GM21786 (cell line): Measurements from ENCODE around the gene FXR1.
A peak's percentile ranks its signal among the peaks of the same experiment; 100 is the strongest.
"Not testable (repeated sequence)": the region's sequence is repeated elsewhere in the genome, so short reads cannot be mapped to it uniquely, and the experiment has no call there.

ENCODE experiments used
- ATAC-seq: cut with Tn5 transposase; IDR thresholded peaks from one replicate; pipeline ENCODE4 v1.9.1; 2021; ENCODE audit not compliant: unreplicated experiment

Gene FXR1

GRCh38 chr3:180932819-180933218, 20.3 kb downstream of the FXR1 start:
- no peak for ATAC-seq

DNA sequence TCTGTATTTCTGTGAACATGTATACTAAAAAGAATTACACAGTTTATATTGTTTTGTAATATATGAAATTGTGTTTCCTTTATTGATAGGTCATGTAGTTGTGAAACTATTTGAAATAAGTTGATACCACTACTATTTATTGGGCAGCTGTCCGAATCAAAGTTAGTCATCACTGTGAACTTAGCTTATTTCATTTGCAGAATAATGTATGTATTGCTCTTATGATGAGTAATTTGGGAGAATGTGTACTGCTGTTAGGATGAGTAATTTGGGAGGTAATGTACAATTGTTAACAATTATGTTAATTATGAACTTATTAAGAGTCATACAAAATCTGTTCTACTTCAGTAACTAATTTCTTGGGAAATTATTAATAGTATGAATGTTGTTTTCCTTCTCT, 22.2 kb downstream of the FXR1 start:
- ATAC-seq, result no peak

- no peak for ATAC-seq
These were observed 28.4 kb downstream of the FXR1 start for GRCh38 chr3:180940826-180941225.

DNA sequence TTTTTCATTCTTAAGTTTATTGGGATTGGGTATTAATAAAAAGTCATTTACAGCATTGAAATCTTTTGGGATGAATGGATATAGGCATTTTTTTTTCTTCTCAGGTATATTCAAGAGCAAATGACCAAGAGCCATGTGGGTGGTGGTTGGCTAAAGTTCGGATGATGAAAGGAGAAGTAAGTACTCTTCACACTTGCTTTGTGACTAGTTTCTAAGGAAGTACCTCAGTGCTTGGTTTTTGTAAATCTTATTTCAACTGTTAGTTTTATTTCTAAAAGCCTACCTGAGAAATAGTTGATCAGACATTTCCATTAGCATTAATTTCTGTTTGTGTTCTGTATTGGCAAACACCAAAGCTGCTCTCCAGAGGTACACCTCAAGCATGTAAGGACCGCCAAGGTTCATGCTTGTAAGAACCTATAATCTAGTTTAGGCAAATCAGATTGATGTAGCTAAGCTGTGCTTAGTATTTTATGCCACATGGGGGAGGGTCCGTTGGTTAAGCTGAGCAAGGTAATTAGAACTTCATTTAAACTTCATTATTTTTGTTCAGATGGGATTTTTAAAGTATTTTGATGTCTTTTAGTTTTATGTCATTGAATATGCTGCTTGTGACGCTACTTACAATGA, 35.4 kb downstream of the FXR1 start:
- no peak for ATAC-seq

- ATAC-seq, result peak; percentile 41
These were observed 47.2 kb downstream of the FXR1 start for GRCh38 chr3:180959691-180960090.

GRCh38 chr3:180961087-180961486, 48.6 kb downstream of the FXR1 start:
- no peak for ATAC-seq

DNA sequence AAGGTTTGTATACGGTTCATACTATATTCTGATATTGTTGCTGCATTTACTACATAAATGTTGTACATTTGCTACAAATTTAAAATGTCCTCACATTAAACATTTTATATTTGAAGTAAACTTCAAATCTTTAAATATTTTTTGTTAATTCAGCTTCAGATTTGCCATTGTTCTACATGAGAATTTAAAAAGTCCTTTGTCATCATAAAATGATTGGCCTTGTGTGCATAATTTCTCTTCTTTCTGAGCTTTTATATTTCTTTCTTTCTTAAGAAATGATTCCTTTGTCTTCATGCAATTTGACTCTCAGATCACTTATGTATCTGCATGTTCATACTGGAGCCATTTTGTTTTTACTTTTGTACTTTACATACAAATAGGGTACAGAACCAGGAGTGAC, 49.1 kb downstream of the FXR1 start:
- ATAC-seq, result no peak

DNA sequence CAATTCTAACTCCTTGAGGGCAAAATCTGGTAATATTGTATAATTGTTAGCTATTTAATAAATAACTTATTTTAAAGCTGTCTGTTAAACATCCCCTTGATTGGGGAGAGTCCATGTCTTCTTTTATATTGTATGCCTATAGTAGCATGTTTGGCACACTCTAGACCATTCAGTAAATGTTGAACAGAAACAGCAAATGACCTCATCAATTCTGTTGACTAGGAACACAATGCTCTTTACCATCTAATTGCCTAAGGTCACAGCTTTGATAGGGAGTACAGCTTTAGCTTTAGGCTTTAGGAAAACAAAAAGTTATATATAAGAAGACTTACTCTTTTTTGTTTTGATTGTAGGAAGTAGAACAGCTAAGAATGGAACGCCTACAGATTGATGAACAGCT, 50.1 kb downstream of the FXR1 start:
- no peak for ATAC-seq

- no peak for ATAC-seq
These were observed 58.5 kb downstream of the FXR1 start for GRCh38 chr3:180970931-180971330.

DNA sequence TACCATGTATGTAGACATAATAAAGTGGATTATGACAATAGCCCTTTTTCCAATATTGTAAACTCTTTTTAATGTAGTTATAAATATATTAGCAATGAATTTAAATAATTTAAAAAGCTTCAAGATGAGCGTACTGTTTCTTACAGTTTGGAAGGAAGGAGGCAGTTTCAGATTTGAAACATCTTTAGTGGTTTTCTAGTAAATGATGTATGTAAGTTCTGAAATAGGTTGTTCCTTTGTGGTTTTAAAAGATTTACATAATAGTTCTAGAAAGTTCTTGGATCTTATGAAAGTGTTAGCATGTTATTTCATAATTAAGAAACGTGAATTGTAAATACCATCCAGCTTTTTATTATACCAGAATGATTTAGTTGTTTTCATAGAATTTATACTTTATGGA, 61.1 kb downstream of the FXR1 start:
- no peak for ATAC-seq

GRCh38 chr3:180974286-180974685, 61.8 kb downstream of the FXR1 start:
- no peak for ATAC-seq

- no peak for ATAC-seq
These were observed 65.0 kb downstream of the FXR1 start for GRCh38 chr3:180977498-180977897.

DNA sequence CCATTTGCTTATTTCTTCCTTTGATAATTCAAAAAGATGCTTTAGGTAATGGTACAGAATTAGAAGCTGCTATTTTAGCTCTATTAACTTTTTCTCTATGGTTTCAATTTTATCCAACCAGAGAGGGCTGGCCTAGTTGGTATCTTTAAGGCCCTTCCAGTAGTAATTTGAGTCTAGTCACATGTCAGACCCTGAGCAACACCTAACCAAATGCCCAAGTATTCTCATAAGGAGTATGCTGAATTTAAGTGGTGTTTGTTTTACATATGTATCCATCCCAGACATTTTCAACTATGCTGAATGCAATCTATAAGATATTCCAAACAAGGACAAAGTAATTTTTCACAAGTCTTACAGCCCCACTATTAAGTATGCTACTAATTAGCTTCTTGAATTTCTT, 67.5 kb downstream of the FXR1 start:
- no peak for ATAC-seq

DNA sequence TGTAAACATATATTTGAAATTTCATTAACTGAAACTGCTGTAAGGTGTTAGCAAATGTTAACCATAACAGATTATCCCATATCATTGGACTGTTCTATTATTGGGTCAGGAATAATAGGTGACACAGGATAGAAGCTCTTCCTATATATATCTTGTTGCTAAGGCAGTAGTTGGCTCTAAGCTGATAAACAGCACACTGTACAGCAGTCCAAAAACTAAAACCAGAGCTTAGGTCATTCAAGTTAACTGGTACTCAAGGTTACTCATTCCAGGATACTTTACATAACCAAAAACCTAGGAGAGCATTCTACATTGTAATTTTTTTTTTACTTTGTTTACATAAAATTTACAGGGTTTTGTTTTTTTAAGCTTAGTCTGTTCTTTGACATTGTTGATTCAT, 68.1 kb downstream of the FXR1 start:
- ATAC-seq, result no peak

DNA sequence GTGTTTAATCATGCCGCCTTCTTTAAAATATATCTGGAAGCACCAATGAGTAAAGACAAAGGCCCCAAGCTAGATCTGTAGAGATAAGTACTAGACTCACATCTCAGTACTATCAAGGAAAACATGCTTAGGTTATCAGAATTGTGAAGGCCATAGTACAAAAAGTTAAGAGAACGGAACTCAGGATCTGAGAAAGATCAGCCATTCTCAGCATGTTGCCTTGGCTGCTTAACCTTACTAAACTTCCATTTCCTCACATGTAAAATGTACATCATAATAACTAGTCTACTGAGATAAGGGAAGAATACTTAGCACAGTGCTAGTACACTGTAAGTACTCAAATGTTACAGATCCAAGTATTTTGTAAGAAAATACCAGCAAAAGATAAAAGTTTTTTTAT, 69.4 kb downstream of the FXR1 start:
- ATAC-seq, result no peak

DNA sequence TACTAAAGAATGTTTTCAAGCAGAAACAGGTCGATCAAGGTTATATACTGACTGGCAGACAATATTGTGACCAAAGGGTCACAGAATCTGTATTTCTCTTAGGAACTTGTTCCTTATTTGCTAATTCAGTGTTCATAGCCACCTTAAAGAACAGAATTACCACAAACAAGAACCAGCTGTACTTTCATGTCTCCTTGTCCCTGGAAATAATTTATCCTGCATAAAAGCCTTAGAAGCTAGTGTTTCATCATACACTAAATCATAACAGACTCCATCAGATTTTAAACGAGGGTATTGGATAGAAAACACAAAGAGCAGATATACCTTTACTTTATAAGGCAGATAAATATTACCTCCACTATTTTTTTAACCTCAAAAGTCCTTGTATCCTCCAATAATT, 70.7 kb downstream of the FXR1 start:
- no peak for ATAC-seq

DNA sequence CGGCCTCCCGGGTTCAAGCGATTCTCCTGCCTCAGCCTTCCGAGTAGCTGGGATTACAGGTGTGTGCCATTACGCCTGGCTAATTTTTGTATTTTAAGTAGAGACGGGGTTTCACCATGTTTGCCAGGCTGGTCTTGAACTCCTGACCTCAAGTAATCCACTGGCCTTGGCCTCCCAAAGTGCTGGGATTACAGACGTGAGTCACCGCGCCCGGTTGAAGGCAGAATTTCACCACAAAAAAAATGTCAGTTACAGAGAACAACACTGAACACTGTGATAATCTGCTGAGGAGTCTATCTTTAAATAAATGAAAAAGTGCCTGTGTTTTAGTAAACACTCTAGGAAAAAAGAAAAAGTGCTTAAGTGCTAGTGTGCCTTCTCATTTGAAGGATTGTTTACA, 73.9 kb downstream of the FXR1 start:
- ATAC-seq, result not testable (repeated sequence)

- no peak for ATAC-seq
These were observed 74.9 kb downstream of the FXR1 start for GRCh38 chr3:180987344-180987743.

- peak; percentile 98 for ATAC-seq
These were observed 77.1 kb downstream of the FXR1 start, which contains the start of gene DNAJC19 for GRCh38 chr3:180989291-180990163. Gene DNAJC19, minus strand, starts transcription at chr3:180989736. Its CDS starts 134 bp downstream, at chr3:180989602.

DNA sequence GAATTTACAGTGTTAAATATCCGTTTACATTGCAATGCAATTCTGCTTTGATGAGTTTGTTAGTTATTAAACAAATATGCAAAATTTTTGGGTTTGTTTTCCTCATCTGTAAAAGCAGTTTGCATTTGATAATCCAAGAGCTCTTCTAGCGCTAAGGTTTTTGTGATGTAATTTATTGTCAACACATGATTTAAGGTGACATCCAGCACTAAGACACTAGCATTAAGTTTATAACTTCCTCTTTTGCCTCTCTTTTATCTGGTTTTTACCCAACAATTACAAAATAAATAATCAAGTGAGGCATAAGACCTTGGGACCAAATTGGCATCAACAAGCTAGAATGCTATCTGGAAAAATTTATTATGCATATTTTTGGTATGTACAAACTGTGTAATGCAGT, 78.0 kb downstream of the FXR1 start:
- no peak for ATAC-seq

DNA sequence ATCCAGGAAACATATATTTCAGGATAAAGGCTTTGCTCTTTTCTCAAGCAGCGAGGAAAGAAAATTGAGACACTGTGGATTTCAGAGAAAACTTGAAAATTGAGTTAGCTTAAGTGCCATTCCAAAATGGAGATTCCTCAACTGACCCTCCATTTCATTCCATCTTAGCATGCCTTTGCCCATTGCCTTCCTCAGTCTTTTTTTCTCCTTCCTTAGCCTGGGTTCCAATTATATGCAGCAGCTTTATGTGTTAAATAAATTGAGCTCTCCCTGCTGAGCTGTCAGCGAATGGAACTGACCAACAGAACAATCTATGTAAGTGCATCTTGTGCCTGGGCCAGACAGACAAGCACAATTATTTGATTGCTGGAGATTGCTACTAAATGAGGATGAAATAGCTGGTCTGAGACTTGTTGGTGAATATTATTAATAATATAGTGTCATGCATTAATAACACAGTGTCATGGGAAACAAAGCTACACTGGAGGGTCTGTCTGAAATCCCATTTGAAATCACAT, 84.0 kb downstream of the FXR1 start:
- no peak for ATAC-seq

GRCh38 chr3:181002331-181002730, 89.9 kb downstream of the FXR1 start:
- not testable (repeated sequence) for ATAC-seq
